CD4-positive, alpha-beta T cell (primary cell): Measurements from ENCODE around the gene LRP8. TPM values are rescaled to one million over a fixed set of nuclear protein-coding genes. Genes with fewer than 3 reads are reported as not detected.

Source experiments
- ATAC-seq: fragments of 200-7000 bp; cut with Tn5 transposase; one replicate; pipeline ENCODE4 v1.10.0; 2022; ENCODE audit warnings: mild to moderate bottlenecking; ENCODE audit not compliant: poor library complexity
- CTCF ChIA-PET: fragments of 350-600 bp; sonication (Branson Sonifier 250); formaldehyde crosslinking; loops from one replicate; lab custom pipeline; 2021; ENCODE audit warnings: antibody characterized with exemption, inconsistent platforms; lab: Charles Lee
- POLR2A ChIA-PET: fragments of 350-600 bp; sonication (Branson Sonifier 250); formaldehyde crosslinking; loops from one replicate; lab custom pipeline; 2021; ENCODE audit warnings: antibody characterized with exemption, inconsistent platforms; lab: Charles Lee
- DNase-seq, 14 experiments: peaks; one replicate each; pipeline ENCODE4 v3.0.0-alpha.2; 2013 to 2020; ENCODE audit warnings: mixed read lengths in 2 of 14
- H3K27ac ChIP-seq, 2 donors: one replicate each; pipeline versions ENCODE4 v1.5.1 to v1.7.0; 2013; ENCODE audit warnings: low read length in 2 of 2, low read depth in 1 of 2, mild to moderate bottlenecking in 1 of 2
- H3K27me3 ChIP-seq, 2 experiments: 1 replicate in 1 of 2; 2 replicates in 1 of 2; pipeline versions ENCODE4 v1.6.1 to v1.7.0; 2013; ENCODE audit warnings: low read length in 2 of 2, control low read depth in 1 of 2, mild to moderate bottlenecking in 1 of 2, moderate library complexity in 1 of 2; ENCODE audit not compliant: insufficient read depth in 2 of 2, control insufficient read depth in 1 of 2
- H3K36me3 ChIP-seq: one replicate; pipeline ENCODE4 v1.6.1; 2013; ENCODE audit warnings: low read length, control low read depth; ENCODE audit not compliant: insufficient read depth
- H3K4me1 ChIP-seq: one replicate; pipeline ENCODE4 v1.6.1; 2013; ENCODE audit warnings: low read length, control low read depth; ENCODE audit not compliant: insufficient read depth
- H3K4me3 ChIP-seq: one replicate; pipeline ENCODE4 v1.5.1; 2013; ENCODE audit warnings: mild to moderate bottlenecking, low read length, moderate library complexity
- H3K9me3 ChIP-seq, 2 experiments: 1 replicate in 1 of 2; 2 replicates in 1 of 2; pipeline versions ENCODE4 v1.6.1 to v1.7.0; 2013; ENCODE audit warnings: low read length in 2 of 2, mild to moderate bottlenecking in 2 of 2, control low read depth in 1 of 2, moderate library complexity in 1 of 2; ENCODE audit not compliant: control insufficient read depth in 1 of 2, insufficient read depth in 1 of 2
- H3K27ac Mint-ChIP-seq: one replicate; pipeline ENCODE4 v1.8.0; 2020; ENCODE audit warnings: mixed read lengths
- H3K27me3 Mint-ChIP-seq: one replicate; pipeline ENCODE4 v1.8.0; 2021; ENCODE audit warnings: mixed read lengths
- H3K36me3 Mint-ChIP-seq: one replicate; pipeline ENCODE4 v1.8.0; 2021; ENCODE audit warnings: low read depth, mixed read lengths
- H3K4me1 Mint-ChIP-seq: one replicate; pipeline ENCODE4 v1.8.0; 2021; ENCODE audit warnings: low read depth, mixed read lengths
- H3K4me3 Mint-ChIP-seq: one replicate; pipeline ENCODE4 v1.8.0; 2020; ENCODE audit warnings: mild to moderate bottlenecking, mixed read lengths
- H3K9me3 Mint-ChIP-seq: one replicate; pipeline ENCODE4 v1.8.0; 2020; ENCODE audit warnings: mixed read lengths
- CTCF ChIP-seq: fragments of 200-600 bp; IDR thresholded peaks from one replicate; pipeline ENCODE4 v1.8.0; 2022; ENCODE audit warnings: antibody characterized with exemption, mild to moderate bottlenecking
- intact Hi-C, 2 experiments: fragments of 100-400 bp; cut with DNase I in 1 of 2; cut with micrococcal nuclease in 1 of 2; formaldehyde crosslinking; loops; one replicate each; pipeline versions ENCODE4 v1.15.1 to v1.9.0; 2023 to 2025; cut with DNase I, micrococcal nuclease
- total RNA-seq, 174 experiments: library from RNA in 2 of 174; stranded (reverse) in 2 of 174; gene quantifications; one replicate each; pipeline ENCODE4 v1.2.3 and lab custom pipeline; 2021 to 2026

The LRP8 gene
- total RNA-seq, 2 experiments from 2014 or later, result 8.1 to 11.5 TPM

- no peak for ATAC-seq
- no peak overlapping the region for H3K4me3 Mint-ChIP-seq
- POLR2A ChIA-PET, result no interaction called here
- TF ChIP-seq CTCF, result no peak
- Histone ChIP-seq H3K9me3 (no peaks in the 10 kb centered on the region), H3K27ac (no peak overlapping the region), H3K27me3 (no peaks in the 10 kb centered on the region), H3K4me1 (peaks cover 24% of the 10 kb centered on the region), H3K4me3 (no peak overlapping the region), H3K36me3 (no peaks in the 10 kb centered on the region)
- H3K36me3 Mint-ChIP-seq, result no peaks in the 10 kb centered on the region
- peaks cover 48% of the 10 kb centered on the region for H3K4me1 Mint-ChIP-seq
- H3K27me3 Mint-ChIP-seq, result no peaks in the 10 kb centered on the region
- intact Hi-C loops, result no loop called here
- DNase-seq, result peak in 1 of 14 experiments; percentile 0
- CTCF ChIA-PET, result no interaction called here
- no peak overlapping the region for H3K27ac Mint-ChIP-seq
- H3K9me3 Mint-ChIP-seq, result no peaks in the 10 kb centered on the region
Measured at GRCh38 chr1:53365437-53366063, 37.7 kb upstream of the LRP8 start.

- CTCF ChIA-PET, result no interaction called here
Measured at GRCh38 chr1:53362851-53363642, 35.2 kb upstream of the LRP8 start.

DNA sequence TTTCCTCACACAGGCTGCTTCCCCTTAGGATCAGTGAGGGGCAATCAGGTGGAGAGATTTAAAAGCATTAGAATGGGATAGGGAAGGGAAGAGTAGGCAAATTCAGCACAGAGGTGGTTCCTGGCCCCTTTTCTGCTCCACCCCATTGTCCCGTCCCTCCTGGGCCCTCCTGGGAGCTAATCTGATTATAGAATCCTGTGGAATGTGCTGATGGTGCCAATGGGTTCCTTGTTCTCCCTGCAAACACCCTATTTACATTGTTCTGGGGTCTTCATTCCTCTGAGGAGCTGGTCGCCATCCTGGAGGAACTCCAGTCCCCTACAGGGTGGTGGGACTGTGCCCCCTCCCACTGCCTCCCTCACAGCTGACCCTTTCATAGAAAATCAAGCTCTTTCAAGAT lies 34.4 kb upstream of the LRP8 start:
- ChIA-PET POLR2A (no interaction called here), CTCF (no interaction called here)
- Histone ChIP-seq H3K27me3 (no peaks in the 10 kb centered on the region), H3K27ac (no peak overlapping the region), H3K36me3 (no peaks in the 10 kb centered on the region), H3K4me3 (no peak overlapping the region), H3K9me3 (peaks cover 5 to 6% of the 10 kb centered on the region in 2 experiments), H3K4me1 (peaks cover 5% of the 10 kb centered on the region)
- peaks cover 28% of the 10 kb centered on the region for H3K4me1 Mint-ChIP-seq
- no peaks in the 10 kb centered on the region for H3K27me3 Mint-ChIP-seq
- ATAC-seq (no peak), DNase-seq (no peak)
- no peak overlapping the region for H3K27ac Mint-ChIP-seq
- H3K36me3 Mint-ChIP-seq, result peaks cover 6% of the 10 kb centered on the region
- H3K9me3 Mint-ChIP-seq, result peaks cover 3% of the 10 kb centered on the region
- intact Hi-C loops, result no loop called here
- H3K4me3 Mint-ChIP-seq, result no peak overlapping the region
- no peak for TF ChIP-seq CTCF

More at GRCh38 chr1:53362851-53363642, 35.2 kb upstream of the LRP8 start:
- Histone ChIP-seq H3K9me3 (peaks cover 5 to 6% of the 10 kb centered on the region in 2 experiments), H3K4me3 (no peak overlapping the region), H3K27ac (no peak overlapping the region), H3K36me3 (no peaks in the 10 kb centered on the region), H3K27me3 (no peaks in the 10 kb centered on the region), H3K4me1 (peaks cover 13% of the 10 kb centered on the region)
- peaks cover 3% of the 10 kb centered on the region for H3K9me3 Mint-ChIP-seq
- intact Hi-C loops, result no loop called here
- ATAC-seq, result no peak
- POLR2A ChIA-PET, result no interaction called here
- H3K4me3 Mint-ChIP-seq, result no peak overlapping the region
- H3K36me3 Mint-ChIP-seq, result peaks cover 6% of the 10 kb centered on the region
- peaks cover 36% of the 10 kb centered on the region for H3K4me1 Mint-ChIP-seq
- TF ChIP-seq CTCF, result no peak
- peak in 1 of 14 experiments; percentile 11 for DNase-seq
- no peaks in the 10 kb centered on the region for H3K27me3 Mint-ChIP-seq
- H3K27ac Mint-ChIP-seq, result no peak overlapping the region
